ENCODE data around the gene COL4A2. TPM values are rescaled to one million over a fixed set of nuclear protein-coding genes. Genes with fewer than 3 reads are reported as not detected.

COL4A2 gene
- polyA plus RNA-seq, 10 donors: 403 to 674 (median 464) TPM

DNA sequence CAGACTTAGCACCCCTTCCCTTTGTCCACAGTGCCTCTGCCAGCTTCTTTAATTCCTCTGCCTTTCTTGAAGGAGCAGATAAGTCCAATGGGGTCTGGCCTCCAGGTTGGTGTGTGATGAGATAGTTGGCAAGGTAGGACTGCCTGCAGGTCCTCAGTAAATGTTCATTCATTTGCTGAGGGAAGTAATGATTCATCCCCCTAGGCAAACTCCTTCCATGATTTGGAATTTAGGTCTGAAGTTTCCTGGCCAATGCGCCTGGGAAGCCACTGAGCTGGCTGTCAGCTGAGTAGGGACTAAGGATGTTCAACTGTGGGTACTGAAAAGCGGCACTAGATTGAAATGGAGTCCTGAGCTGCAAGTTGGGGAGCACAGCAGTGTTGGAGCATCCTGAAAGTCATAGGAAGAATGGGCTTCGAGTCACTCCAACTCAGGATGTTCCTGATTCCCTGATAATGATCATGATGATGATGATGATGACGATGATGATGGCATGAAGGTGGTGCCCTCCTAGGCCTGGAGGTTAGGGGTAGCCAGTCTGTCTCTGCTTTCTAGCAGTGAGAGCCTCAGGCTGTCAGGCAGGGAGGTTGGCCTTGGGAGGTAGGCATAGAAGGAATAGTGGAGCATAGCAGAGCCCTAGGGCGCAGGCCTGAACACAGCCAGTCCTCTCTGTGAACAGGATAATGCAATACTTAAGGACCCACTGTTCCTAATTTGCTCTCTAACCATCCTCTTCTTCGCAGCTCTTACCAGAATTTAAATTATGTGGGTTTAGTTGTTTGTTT, 44.7 kb downstream of the COL4A2 start:
- no peak for DNase-seq

DNA sequence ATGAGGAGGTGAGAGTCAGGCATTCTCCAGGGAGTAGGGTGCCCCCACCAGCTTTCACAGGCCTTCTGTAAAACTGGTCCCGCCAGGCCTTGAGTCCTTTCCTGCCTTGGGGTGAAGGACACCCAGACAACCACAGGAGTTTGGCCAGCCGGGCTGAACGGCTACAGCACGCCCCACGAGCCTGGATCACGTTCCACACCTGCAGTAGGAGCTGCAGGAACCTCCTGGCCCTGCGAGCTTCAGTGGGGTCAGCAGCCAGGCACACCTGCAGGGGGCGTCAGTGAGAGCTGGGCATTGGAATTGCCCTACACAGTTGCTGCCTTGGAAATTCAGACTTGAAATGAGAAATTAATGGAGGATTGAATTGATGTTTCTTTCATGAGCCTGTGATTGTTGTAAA, 45.7 kb downstream of the COL4A2 start:
- no peak for DNase-seq

DNA sequence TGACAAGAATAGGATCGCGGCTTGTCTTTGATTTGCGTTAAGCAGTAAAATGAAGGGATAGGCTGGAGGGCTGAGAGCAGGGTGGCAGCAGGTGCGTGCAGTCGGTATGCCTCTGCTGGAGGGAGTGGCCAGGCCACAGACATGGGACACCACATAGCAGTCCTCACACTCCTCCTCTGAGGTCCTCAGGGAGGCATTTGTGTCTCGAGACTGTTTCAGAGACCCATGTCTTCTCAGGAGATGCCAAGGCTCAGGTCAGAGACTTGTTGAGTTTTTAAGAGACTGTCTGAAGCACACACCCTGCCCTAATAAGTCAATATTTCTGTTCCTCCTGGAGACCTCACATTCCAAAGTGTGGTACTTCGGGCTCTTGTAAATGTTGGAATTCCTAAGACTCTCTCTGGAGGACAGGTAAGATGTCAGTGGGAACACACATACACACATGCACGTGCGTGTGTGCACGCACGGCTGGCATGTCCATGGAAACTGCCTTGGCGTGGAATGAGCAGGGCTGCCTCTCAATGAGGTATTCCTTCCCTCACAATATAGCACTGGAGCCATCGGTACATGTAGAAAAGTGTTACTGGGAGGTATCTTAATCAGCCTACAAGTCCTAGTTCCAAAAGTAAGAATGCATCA, 46.4 kb downstream of the COL4A2 start:
- DNase-seq: no peak

DNA sequence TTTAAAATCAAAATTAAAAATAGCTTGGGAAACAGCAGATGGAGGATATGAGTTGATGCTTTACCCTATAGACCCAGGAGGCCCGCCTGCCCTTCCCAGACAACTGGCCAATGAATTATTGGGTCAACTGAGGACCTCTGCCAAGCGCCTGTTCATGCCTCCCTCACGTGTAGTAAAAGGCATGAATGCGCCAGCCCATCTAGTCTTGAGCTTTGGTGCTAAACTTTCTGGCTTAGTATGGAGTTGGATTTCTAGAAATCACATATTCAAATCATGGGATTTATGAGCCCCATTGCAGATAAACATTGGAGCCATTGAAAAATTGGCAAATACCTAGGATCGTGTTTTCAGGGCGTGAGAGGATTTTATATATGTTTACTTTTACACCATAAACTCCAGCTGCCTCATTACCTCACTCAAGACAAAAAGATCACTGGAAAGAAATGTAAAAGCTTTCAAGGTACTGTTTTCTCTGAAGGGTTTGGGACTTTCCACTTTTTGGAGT, 47.1 kb downstream of the COL4A2 start:
- DNase-seq: peak in 1 of 3 donors; percentile 56

DNA sequence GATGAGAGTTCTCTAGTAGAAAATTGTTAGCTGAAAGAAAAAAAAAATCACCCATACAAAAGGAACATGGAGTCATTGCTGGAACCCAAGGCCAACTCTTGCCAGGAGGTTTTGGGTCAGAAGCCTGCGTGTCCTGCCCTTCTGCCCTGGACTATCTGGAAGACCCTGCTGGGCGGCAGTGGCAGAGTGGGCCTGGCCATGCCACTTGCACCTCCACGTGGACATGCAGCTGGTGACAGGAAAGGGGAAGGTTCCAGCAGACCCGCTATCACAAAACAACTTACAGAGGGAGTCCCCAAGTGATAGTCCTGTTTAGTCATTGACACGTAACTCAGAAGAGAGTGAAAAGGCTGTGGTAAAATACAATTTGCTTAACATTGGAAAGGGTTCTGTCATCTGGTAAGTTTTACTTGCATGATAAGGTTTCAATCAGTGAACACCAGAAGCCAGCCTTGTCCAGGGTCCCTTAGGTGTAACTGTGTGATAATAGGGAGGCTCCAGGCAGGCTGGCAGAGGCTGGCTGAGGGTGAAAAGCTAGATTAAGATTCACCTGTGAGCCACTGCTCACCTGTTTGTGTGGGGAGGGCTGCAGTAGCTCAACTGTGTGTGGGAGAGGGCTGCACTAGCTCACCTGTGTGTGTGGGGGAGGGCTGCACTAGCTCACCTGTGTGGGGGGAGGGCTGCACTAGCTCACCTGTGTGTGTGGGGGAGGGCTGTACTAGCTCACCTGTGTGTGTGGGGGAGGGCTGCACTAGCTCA, 47.8 kb downstream of the COL4A2 start:
- no peak for DNase-seq

DNA sequence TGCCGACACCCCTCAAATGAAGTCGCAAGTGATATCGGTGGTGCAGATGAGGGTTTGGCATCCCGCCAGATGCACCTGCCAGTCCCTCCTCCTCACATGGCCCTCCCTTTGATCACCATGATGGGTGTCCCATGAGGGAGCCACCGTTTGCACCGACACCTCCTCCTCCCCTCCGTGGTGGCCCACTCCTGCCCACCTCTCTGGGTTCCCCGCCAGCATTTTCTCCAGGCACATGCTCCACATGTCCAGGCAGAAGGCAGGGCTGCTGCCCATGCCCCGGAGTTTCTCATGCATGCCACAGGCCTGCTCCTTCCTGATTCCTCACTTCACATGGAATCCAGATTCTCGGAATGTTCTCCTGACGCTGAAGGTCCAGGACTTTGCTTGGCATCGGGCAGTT, 49.3 kb downstream of the COL4A2 start:
- no peak for DNase-seq

DNA sequence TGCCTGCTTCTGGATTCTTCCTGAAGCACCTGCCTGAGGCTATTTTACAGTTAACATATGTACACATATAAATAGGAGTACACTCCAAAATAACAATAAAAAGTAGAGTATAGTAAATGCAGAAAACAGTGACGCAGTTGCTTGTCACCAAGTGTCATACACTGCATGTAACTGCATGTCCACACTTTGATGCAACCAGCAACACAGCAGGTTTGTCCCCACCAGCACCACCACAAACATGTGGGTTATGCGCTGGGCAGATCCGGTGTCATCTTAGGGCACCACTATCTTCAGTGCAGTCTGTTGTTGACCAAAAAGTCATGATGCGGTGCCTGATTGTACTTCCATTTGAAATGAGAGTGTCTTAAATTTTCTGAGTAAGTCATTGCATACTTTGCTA, 51.3 kb downstream of the COL4A2 start:
- no peak for DNase-seq

DNA sequence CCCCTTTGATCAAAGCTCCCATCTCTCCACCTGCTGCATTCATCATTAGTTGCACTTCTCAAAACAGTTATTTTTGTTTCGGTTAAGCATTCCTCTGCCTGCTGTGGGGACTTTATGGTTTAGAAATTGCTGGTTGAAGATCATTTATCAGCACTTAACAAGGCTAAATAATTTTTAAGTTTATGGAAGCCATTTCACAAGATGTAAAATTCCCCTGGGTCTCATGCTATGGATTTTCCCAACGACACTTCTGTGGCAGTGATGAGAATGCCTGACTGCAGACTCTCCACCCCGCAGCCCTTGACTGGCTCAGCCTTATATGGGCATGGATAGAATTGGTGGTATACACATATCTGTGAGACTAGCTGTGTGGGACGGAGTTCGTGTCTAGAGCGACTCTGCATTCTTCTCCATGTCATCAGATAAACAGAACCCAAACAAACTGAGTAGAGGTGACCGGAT, 52.8 kb downstream of the COL4A2 start:
- no peak for DNase-seq

DNA sequence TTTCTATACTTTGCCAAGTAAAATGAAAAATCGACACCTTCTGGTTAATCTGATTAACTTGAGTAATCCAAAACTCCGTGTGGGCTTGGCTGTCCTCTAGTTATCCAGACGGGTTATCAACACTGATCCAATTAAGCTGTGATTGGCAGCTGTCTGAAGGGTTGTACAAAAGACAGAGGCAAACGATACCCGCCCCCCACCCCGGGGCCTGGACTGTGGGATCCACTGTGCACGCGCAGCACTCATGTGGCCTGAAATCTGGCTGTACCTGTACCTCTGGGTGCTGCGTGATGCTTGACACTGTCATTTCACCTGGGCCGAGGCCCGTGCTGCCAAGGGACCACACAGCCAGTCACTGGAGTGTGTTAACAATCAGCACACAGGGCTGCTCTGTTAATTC, 53.5 kb downstream of the COL4A2 start:
- DNase-seq: no peak

DNA sequence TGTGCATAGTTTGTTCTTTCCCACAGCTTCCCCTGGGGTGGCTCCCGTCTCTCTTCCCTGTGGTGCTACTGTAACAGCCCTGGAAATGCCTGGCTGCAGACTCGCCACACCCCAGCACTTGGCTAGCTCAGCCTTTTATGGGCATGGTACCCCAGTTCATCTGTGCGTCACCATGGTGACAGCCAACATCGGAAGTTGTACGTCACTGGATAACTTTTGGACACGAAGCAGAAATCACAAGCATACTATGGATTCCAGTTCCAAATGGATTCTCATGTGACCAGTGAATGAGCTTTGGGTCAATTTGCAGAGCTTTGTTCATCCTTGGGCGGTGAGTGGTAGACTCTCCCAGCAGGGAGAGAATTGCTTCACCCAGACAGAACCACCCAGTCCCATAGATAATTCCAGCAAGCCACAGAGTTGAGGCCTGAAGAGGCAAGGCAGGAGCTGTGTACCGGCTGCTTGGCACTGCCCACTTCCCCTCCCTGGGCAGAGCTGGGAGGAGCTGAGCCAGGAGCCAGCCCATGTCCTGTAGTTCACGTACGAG, 54.4 kb downstream of the COL4A2 start:
- peak; percentile 71 to 91 (median 74) for DNase-seq

DNA sequence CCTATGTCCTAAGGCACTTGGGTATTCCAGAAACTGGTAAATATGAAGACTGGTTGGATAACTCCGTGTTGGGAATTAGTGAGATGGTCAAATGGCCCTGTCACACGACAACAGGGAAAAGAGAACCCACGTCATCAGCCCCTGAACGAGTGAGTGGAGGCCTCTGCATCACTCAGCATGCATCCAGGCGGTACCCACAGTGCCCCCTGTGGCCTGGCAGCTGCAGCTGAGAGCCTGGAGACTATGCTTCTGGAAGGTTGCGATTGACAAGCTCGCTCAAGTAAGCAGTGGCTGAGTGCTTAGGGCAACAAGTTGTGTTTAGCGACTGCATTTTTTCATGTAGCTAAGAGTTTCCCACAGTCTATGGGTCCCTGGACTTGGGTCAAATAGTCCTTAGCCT, 55.9 kb downstream of the COL4A2 start:
- DNase-seq: no peak

DNA sequence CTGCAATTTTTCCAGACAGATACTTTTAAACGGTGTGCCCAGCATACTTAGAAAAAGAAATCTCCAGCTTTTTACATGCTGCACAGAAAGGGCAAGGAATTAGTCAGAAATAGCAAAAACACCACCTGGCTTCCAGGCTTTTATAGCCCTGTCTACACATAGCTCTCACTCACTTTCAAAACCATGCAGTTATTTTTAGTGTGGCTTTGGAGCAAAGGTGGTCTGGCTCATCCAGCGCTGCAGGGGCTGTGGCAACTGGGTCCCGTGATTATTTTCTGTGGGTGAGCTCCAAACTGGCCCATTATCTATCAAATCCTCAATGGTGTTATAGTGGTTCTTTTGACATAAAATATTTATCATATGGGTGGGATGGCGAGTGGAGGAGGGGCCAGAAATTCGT, 57.0 kb downstream of the COL4A2 start:
- no peak for DNase-seq

DNA sequence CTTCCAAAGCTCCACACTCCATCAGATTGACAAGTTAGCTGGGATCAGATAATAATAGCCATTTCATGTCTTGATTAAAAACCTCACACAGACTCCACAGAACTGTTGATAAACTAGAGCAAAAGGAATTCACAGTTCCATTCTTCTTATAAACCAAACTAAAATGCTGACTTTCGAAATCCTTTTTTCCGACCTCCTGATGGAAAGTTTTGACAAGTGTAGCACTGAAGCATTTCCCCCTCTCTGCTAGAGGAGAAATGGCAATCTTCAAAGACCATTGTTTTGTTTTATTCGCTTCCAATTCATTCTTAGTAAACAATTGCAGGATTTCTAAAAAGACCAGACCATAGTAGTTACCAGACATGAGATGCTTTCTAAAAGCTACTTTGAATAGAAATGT, 58.8 kb downstream of the COL4A2 start:
- no peak for DNase-seq

DNA sequence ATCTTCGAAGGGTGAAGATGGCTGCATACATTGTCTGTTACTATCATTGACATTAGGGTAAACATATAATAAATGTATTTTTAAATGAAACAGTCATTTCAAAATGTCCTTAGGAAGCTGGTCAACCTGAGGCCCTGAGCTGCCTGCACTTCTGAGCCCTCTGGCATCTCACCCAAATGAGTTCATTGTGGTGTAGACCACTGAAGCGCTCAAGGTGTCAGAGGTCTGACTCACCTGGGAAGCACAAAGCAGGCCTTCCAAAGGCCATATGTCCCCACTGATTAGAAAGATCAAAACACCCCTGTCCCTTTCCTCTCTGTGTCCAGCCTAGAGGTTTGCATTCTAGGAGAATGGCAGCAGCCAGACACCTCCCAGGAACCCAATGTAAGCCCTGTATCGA, 59.6 kb downstream of the COL4A2 start:
- no peak for DNase-seq

DNA sequence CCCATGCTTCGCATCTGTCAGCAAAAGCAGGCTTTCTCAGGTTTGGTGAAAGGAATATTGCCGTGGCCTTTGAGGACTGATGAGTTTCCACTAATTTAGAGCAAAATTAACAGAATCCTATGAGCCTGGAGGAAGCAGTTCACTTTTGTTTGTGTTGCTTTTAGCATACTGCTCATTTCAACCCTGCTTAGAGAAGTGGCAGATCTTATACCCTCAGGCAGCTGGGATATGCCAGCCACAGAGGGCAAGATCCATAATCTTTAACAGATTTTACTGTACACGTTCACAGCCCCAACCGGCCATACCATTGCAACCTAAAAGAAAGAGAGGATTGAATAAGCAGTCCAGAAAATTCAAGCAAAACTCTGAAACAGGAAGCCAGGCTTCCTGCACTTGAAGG, 60.5 kb downstream of the COL4A2 start:
- no peak for DNase-seq

DNA sequence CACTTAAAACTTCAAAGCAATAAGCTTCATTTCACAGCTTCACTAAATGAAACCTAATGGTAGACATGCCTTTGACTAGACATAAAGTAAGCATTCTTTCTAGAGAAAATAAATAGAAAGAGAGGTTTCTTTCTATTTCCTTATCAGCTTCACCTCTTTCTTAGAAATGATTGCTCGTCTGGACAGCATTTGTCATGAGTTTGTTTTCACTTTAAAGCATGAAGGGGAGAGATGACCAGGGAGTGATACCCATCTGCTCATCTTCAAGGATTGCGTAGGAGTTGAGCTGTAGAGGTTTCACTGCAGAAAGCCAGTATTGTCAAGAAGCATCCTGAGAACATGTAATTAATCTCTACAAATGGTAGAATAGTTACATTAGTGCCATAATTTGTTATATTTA, 61.3 kb downstream of the COL4A2 start:
- no peak for DNase-seq

DNA sequence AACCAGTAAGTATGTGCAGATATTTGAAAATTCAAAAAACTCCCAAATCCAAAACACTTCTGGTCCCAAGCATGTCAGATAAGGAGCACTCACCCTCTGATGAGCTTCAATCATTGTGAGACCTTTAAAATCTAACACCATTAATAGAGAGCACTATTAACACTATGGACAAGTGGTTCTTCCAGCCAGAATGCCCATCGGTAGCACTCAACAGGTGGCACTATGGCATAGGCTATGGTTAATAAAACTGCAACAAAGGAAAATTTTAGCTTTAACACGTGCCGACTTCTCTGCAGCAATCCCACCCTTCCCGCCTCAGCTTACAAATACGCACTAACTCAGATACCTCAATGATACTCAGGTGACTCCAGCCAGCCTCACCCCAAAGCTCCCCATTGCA, 62.3 kb downstream of the COL4A2 start:
- no peak for DNase-seq

DNA sequence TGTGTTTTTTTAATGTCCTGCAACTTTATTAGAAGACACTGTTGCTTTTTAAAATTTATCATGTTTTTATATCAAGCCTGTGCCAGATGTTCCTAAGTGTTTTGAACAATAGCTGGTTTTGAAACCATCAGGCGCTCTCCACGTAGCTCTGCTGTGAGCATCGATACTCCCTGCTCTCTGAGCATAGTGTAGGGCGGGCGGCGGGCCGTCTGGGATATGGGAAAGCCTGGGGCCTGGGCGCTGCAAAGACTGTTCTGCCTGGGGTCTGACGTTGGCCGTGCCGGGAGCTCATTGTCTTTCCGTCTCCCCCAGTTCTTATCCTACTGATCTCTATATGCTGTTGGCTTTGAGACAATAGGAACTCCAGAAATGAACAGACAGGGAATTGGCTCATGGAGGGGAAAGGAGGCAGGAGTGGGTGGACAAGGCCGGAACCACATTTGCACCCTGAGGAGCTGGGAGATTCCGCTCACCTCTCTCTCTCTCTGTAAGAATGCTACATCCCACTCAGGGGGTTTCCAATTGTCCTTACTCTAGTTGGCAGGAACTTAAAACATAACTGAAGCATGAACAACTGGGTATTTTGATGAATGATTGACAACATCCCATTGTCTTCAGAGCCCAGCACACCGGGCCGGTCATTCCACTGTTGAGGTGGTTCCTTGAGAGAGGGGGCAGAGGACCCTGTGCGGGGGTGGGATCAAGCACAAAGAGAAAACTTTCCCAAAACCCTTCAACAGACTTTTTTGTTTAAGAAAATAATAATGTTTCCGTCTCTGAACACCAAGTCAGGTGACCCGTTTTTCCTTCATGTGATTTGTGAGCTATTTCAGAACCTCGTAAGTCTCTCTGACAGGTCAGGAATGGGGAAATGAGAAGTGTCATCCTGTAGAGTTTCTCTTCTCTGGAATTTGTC, 64.7 kb downstream of the COL4A2 start:
- DNase-seq: peak in 1 of 3 donors; percentile 67

DNA sequence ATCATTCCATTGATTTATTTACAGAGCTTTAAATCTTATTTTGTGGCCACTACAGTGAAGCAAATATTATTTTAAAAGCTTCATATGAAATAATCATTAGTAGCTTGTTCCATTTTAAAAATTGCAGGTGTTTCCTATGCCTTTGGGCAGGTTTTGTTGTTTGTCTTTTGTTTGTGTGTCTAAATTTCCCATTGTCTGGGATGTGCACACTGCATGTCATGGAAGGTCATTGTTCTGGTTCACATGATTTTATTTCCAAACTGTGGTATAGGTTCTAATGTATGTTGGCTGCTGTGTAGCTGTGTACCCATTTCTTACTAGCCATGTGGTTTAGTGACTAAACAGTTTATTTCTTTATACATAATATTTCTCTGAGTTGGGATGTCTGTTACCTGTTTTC, 65.6 kb downstream of the COL4A2 start:
- DNase-seq: no peak

DNA sequence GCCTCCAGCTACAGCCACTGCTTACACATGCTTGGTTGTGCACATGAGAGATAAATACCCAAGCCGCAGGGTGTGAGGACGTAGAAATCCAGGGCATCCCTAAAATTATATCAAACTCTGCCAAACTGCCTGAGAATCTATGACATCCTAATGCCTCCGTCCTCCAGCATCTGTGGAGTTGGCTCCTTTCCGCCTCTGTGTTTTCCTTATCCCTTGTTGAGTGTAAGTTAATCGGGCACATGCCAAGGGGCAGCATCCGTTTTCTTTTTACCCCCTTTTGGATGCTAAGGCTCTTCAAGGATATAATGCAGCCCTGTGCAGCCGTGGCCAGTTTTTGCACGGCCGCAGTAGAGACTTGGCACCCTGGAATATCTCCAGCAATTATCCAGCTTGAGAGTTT, 66.5 kb downstream of the COL4A2 start:
- no peak for DNase-seq

Data from muscle of back (tissue), 11 donors.